ENCODE measurements around the gene ARHGAP18. TPM values are rescaled to one million over a fixed set of nuclear protein-coding genes. Genes with fewer than 3 reads are reported as not detected.

ARHGAP18 gene
- total and polyA plus RNA-seq, 8 donors = 6.0 to 104 (median 30.2) TPM

DNA sequence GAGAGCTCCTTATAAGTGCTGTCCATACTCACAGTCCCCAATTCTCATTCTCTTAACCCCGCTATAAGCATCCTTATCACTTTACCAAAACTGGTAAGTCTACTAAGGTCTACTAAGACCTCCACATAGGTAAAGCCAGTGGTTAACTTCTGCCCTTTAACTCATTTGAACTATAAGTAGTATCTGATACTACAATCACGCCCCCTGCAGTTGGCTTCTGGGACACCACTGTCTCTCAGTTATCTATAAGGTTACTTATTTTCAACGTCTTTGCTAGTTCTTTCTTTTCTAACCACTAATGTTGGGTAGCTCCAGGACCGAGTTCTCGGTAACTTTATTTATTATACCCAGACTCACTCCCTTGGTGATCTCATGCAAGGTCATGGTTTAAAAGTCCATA is 142.6 kb downstream of the ARHGAP18 start:
- DNase-seq = no peak
- TF ChIP-seq POLR2A (IDR thresholded peaks at IDR 0.05) (no peak), POLR2AphosphoS5 (IDR thresholded peaks at IDR 0.05) (no peak), EP300 (IDR thresholded peaks at IDR 0.05) (no peak)
- TF ChIP-seq, protein P1, sequence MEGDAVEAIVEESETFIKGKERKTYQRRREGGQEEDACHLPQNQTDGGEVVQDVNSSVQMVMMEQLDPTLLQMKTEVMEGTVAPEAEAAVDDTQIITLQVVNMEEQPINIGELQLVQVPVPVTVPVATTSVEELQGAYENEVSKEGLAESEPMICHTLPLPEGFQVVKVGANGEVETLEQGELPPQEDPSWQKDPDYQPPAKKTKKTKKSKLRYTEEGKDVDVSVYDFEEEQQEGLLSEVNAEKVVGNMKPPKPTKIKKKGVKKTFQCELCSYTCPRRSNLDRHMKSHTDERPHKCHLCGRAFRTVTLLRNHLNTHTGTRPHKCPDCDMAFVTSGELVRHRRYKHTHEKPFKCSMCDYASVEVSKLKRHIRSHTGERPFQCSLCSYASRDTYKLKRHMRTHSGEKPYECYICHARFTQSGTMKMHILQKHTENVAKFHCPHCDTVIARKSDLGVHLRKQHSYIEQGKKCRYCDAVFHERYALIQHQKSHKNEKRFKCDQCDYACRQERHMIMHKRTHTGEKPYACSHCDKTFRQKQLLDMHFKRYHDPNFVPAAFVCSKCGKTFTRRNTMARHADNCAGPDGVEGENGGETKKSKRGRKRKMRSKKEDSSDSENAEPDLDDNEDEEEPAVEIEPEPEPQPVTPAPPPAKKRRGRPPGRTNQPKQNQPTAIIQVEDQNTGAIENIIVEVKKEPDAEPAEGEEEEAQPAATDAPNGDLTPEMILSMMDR (IDR thresholded peaks at IDR 0.05) = no peak
- Histone ChIP-seq H3K27ac (no peak overlapping the region), H3K27me3 (no peaks in the 10 kb centered on the region), H3K4me3 (no peak overlapping the region), H3K36me3 (no peaks in the 10 kb centered on the region), H3K4me1 (peaks cover 0 to 7% (median 0%) of the 10 kb centered on the region in 4 donors), H3K9me3 (no peaks in the 10 kb centered on the region)
- intact Hi-C loops (cut with DNase I; ENCODE audit: low total_unique reads) = no loop called here
- 81 to 85% (median 83%) methylated on average over 5 of the region's 5 CpGs for WGBS, 5 donors

DNA sequence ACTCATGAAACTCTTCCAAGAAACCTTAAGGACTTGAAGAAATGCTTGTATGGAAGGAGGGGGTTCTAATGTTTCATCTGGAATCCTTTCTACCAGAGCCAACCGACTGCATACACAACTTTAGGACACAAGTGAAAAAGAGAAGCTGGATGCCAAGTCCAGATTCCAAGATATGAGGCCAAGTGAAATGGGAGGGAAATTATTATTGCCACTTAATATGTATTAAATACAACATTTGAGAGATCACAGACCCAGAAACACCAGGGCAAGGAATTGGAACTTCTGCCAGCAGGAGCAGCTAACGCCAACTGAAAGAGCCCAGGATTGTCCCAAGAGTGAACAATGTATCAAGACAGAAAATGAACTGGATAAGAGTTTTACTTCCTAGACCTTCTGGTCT is 144.2 kb downstream of the ARHGAP18 start:
- WGBS, 5 donors = 65 to 80% (median 71%) methylated on average over 2 of the region's 2 CpGs
- Histone ChIP-seq H3K36me3 (no peaks in the 10 kb centered on the region), H3K27ac (no peak overlapping the region), H3K27me3 (no peaks in the 10 kb centered on the region), H3K4me3 (no peak overlapping the region), H3K9me3 (no peaks in the 10 kb centered on the region), H3K4me1 (peaks cover 0 to 7% (median 0%) of the 10 kb centered on the region in 4 donors)
- TF ChIP-seq POLR2A (IDR thresholded peaks at IDR 0.05) (no peak), POLR2AphosphoS5 (IDR thresholded peaks at IDR 0.05) (no peak), EP300 (IDR thresholded peaks at IDR 0.05) (no peak)
- TF ChIP-seq, protein P1 (IDR thresholded peaks at IDR 0.05) = no peak
- DNase-seq = no peak
- intact Hi-C loops (cut with DNase I; ENCODE audit: low total_unique reads) = no loop called here

DNA sequence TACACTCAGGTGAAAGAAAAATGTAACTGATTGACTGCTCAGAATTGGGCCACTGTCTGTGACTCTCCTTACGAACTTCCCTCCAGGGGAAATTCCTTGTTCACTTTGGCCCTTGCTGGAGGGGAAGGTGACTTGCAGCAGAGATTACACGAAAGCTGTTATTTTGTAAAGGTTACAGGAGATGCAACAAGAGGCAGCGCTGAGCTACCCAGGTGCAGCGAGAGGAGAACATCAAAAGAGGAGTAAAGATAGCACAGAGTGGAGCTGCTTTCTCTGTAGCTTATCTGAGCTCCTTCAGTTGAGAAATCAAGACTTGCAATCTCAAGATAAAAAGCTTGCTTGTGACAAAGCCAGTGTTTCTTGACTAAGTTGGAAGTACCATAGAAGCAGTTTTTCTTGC is 144.6 kb downstream of the ARHGAP18 start:
- TF ChIP-seq EP300 (IDR thresholded peaks at IDR 0.05) (no peak), POLR2A (IDR thresholded peaks at IDR 0.05) (no peak), POLR2AphosphoS5 (IDR thresholded peaks at IDR 0.05) (no peak)
- TF ChIP-seq, protein P1 (IDR thresholded peaks at IDR 0.05) = no peak
- no peak for DNase-seq
- Histone ChIP-seq H3K27ac (no peak overlapping the region), H3K4me1 (peaks cover 0 to 7% (median 0%) of the 10 kb centered on the region in 4 donors), H3K36me3 (no peaks in the 10 kb centered on the region), H3K4me3 (no peak overlapping the region), H3K27me3 (no peaks in the 10 kb centered on the region), H3K9me3 (no peaks in the 10 kb centered on the region)
- intact Hi-C loops (cut with DNase I; ENCODE audit: low total_unique reads) = no loop called here
- 79 to 84% (median 82%) methylated on average over 4 of the region's 4 CpGs for WGBS, 5 donors

DNA sequence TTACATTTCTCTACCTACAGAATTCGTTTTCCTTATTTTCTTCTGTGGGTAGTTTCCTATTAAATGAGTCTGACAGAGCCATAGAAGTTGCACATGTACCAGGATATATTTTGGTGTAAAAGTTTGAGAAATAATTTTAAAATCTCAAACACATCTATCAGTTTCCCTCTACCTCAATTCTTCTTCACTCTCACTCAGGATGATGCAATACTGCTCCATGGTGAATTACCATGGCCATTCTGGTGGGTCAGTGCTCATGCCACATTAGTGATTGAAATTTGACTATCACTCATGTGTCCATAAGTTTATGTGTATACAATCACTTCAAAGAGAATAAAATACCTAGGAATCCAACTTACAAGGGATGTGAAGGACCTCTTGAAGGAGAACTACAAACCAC is 151.7 kb downstream of the ARHGAP18 start:
- WGBS, 5 donors = 86 to 94% (median 93%) methylated on average over 1 of the region's 1 CpG
- Histone ChIP-seq H3K27me3 (no peaks in the 10 kb centered on the region), H3K36me3 (peaks cover 0 to 8% (median 2%) of the 10 kb centered on the region in 4 donors), H3K27ac (no peak overlapping the region), H3K9me3 (no peaks in the 10 kb centered on the region), H3K4me1 (no peaks in the 10 kb centered on the region), H3K4me3 (no peak overlapping the region)
- intact Hi-C loops (cut with DNase I; ENCODE audit: low total_unique reads) = no loop called here
- DNase-seq = no peak
- TF ChIP-seq EP300 (IDR thresholded peaks at IDR 0.05) = no peak
- TF ChIP-seq, protein P1 (IDR thresholded peaks at IDR 0.05) = no peak
- no peak for TF ChIP-seq POLR2A (IDR thresholded peaks at IDR 0.05)
- no peak for TF ChIP-seq POLR2AphosphoS5 (IDR thresholded peaks at IDR 0.05)
